HepG2 (cell line): Measurements from ENCODE around the gene AFF4. TPM values are rescaled to one million over a fixed set of nuclear protein-coding genes. Genes with fewer than 3 reads are reported as not detected.
A peak's percentile ranks its signal among the peaks of the same experiment; 100 is the strongest.

ENCODE experiments used
- E2F1 ChIP-seq: sonication (generic); formaldehyde crosslinking; IDR thresholded peaks from 2 replicates; pipeline ENCODE4 v1.5.0; 2020; ENCODE audit warnings: missing genetic modification reagents
- FLYWCH1 ChIP-seq: sonication (generic); formaldehyde crosslinking; IDR thresholded peaks from 2 replicates; pipeline ENCODE4 v1.8.1; 2023; ENCODE audit warnings: mild to moderate bottlenecking, missing genetic modification reagents
- KDM6A ChIP-seq: IDR thresholded peaks from 2 replicates; pipeline ENCODE4 v1.6.1; 2016; ENCODE audit warnings: low read depth
- KLF6 ChIP-seq: IDR thresholded peaks from 2 replicates; pipeline ENCODE4 v1.8.0; 2016; ENCODE audit warnings: missing biosample characterization, missing genetic modification reagents
- MXD1 ChIP-seq: sonication (generic); formaldehyde crosslinking; IDR thresholded peaks from 2 replicates; pipeline ENCODE4 v1.4.0; 2020; ENCODE audit warnings: mild to moderate bottlenecking, missing genetic modification reagents
- PAXIP1 ChIP-seq: sonication (generic); formaldehyde crosslinking; conservative IDR thresholded peaks from 2 replicates; pipeline ENCODE4 v1.4.0; 2020; ENCODE audit warnings: mild to moderate bottlenecking, missing genetic modification reagents, moderate library complexity
- SRF ChIP-seq: IDR thresholded peaks from 2 replicates; pipeline ENCODE4 v1.6.1; 2011; ENCODE audit warnings: mild to moderate bottlenecking, low read depth, low read length, moderate library complexity
- ZKSCAN1 ChIP-seq: fragments of 150-350 bp; IDR thresholded peaks from 2 replicates; pipeline ENCODE4 v1.6.1; 2014; ENCODE audit warnings: low read length
- ZNF597 ChIP-seq: sonication (generic); formaldehyde crosslinking; IDR thresholded peaks from 2 replicates; pipeline ENCODE4 v1.5.0; 2020; ENCODE audit warnings: missing genetic modification reagents
- polyA plus RNA-seq, 8 experiments: library from polyadenylated mRNA; depleted of rRNA in 3 of 8; stranded (reverse) in 7 of 8; unstranded in 1 of 8; fragments of >200 nt; fragmentation: Illumina TruSeq in 4 of 8; extraction: Trizol in 4 of 8; gene quantifications; 2 replicates each; pipeline versions ENCODE4 v1.2.1 to v1.2.3, GENCODE V29; 2011 to 2016; ENCODE audit warnings: low read depth in 4 of 8, missing spikeins in 1 of 8, mixed read lengths in 1 of 8; ENCODE audit not compliant: insufficient read depth in 1 of 8
- total RNA-seq, 5 experiments: library from RNA; depleted of rRNA; stranded (reverse); fragments of >200 nt; fragmentation: Illumina TruSeq; extraction: Trizol; gene quantifications; 2 replicates each; pipeline ENCODE4 v1.2.3, GENCODE V29; 2016; ENCODE audit warnings: low read depth in 1 of 5
- TF ChIP-seq, protein P1 (sequence below): IDR thresholded peaks from 2 replicates; pipeline ENCODE4 v1.6.1; 2016; ENCODE audit warnings: mild to moderate bottlenecking, missing biosample characterization, missing genetic modification reagents
- TF ChIP-seq, protein P2 (sequence below): sonication (generic); formaldehyde crosslinking; IDR thresholded peaks from 2 replicates; pipeline ENCODE4 v1.8.0; 2022; ENCODE audit warnings: low read depth, missing genetic modification reagents
- TF ChIP-seq, protein P3 (sequence below): IDR thresholded peaks from 2 replicates; pipeline ENCODE4 v1.4.0; 2020; ENCODE audit warnings: mild to moderate bottlenecking, missing genetic modification reagents
- TF ChIP-seq, protein P4 (sequence below): IDR thresholded peaks from 2 replicates; pipeline ENCODE4 v1.6.1; 2012; ENCODE audit warnings: inconsistent platforms
- TF ChIP-seq, protein P5 (sequence below), 2 experiments: fragments of 450-650 bp in 1 of 2; sonication (generic) in 1 of 2; formaldehyde crosslinking; IDR thresholded peaks; 2 replicates each; pipeline versions ENCODE4 v1.5.0 to v1.8.0; 2020 to 2022; ENCODE audit warnings: mild to moderate bottlenecking in 1 of 2, missing genetic modification reagents in 1 of 2

Gene AFF4
- total and polyA plus RNA-seq, 2 of the 13 experiments (the other 11 are each of a cell fraction or from before 2014, with no cell fraction given) = 22.1 to 25.5 TPM

DNA sequence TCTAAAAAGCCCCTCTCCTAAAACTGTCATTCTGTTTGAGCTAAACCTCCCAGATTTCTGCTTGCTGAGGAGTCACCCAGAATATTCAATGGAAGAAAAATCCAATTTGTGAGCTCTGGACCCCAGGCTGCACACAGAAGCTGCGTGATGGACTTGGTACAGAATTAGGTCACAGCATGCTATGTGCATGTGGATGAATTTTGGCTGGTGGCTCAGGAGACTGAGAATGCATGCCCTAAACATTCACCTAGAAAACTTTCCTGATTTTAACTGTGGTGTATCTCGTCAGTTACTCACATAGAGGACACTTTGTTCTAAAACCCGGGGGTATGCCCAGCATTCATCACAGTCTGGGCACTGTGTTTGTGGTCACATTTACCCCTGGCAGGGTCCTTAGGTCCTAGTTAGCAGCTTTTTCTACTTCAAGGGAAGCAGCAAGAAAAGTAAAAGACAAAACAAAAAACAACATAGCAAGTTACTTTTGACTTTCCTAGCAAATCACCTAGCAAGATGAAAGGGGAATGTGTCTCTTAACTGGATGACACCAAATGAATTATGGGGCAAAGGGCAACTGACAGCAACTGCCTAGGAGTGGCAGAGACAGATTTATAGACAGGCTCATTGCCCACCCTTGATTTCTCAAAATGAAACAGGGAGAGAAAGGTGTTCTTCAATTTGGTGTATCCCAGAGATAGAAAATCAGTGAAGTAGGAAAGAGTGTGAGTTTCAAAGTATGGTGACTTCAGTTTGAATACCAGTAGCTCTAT is 124.7 kb downstream of the AFF4 start (continued):
- TF ChIP-seq, protein P1, sequence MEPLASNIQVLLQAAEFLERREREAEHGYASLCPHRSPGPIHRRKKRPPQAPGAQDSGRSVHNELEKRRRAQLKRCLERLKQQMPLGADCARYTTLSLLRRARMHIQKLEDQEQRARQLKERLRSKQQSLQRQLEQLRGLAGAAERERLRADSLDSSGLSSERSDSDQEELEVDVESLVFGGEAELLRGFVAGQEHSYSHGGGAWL (CRISPR knock-in tag) = no peak
- TF ChIP-seq, protein P2, sequence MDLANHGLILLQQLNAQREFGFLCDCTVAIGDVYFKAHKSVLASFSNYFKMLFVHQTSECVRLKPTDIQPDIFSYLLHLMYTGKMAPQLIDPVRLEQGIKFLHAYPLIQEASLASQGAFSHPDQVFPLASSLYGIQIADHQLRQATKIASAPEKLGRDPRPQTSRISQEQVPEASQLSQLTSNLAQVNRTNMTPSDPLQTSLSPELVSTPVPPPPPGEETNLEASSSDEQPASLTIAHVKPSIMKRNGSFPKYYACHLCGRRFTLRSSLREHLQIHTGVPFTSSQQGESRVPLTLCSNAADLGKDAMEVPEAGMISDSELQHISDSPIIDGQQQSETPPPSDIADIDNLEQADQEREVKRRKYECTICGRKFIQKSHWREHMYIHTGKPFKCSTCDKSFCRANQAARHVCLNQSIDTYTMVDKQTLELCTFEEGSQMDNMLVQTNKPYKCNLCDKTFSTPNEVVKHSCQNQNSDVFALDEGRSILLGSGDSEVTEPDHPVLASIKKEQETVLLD (CRISPR knock-in tag) = no peak
- TF ChIP-seq ZKSCAN1 = no peak
- peak; percentile 20; the same call in 1 of the 2 replicates for TF ChIP-seq PAXIP1 (CRISPR knock-in tag)
- no peak for TF ChIP-seq FLYWCH1 (CRISPR knock-in tag)
- TF ChIP-seq, protein P3, sequence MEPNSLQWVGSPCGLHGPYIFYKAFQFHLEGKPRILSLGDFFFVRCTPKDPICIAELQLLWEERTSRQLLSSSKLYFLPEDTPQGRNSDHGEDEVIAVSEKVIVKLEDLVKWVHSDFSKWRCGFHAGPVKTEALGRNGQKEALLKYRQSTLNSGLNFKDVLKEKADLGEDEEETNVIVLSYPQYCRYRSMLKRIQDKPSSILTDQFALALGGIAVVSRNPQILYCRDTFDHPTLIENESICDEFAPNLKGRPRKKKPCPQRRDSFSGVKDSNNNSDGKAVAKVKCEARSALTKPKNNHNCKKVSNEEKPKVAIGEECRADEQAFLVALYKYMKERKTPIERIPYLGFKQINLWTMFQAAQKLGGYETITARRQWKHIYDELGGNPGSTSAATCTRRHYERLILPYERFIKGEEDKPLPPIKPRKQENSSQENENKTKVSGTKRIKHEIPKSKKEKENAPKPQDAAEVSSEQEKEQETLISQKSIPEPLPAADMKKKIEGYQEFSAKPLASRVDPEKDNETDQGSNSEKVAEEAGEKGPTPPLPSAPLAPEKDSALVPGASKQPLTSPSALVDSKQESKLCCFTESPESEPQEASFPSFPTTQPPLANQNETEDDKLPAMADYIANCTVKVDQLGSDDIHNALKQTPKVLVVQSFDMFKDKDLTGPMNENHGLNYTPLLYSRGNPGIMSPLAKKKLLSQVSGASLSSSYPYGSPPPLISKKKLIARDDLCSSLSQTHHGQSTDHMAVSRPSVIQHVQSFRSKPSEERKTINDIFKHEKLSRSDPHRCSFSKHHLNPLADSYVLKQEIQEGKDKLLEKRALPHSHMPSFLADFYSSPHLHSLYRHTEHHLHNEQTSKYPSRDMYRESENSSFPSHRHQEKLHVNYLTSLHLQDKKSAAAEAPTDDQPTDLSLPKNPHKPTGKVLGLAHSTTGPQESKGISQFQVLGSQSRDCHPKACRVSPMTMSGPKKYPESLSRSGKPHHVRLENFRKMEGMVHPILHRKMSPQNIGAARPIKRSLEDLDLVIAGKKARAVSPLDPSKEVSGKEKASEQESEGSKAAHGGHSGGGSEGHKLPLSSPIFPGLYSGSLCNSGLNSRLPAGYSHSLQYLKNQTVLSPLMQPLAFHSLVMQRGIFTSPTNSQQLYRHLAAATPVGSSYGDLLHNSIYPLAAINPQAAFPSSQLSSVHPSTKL (CRISPR knock-in tag) = peak; percentile 62
- TF ChIP-seq KLF6 (CRISPR knock-in tag) = no peak; the same call in 1 of the 2 replicates
- TF ChIP-seq, protein P4, sequence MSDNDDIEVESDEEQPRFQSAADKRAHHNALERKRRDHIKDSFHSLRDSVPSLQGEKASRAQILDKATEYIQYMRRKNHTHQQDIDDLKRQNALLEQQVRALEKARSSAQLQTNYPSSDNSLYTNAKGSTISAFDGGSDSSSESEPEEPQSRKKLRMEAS = no peak; the same call in 1 of the 2 replicates
- TF ChIP-seq E2F1 (CRISPR knock-in tag) = no peak
- TF ChIP-seq, protein P5, sequence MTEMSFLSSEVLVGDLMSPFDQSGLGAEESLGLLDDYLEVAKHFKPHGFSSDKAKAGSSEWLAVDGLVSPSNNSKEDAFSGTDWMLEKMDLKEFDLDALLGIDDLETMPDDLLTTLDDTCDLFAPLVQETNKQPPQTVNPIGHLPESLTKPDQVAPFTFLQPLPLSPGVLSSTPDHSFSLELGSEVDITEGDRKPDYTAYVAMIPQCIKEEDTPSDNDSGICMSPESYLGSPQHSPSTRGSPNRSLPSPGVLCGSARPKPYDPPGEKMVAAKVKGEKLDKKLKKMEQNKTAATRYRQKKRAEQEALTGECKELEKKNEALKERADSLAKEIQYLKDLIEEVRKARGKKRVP (CRISPR knock-in tag; IDR thresholded peaks at IDR 0.05) = 0 out of 4 replicates have a peak, but pooled peaks of 1 of the 2 experiments have one; percentile 23
- TF ChIP-seq MXD1 (CRISPR knock-in tag) = no peak
- TF ChIP-seq KDM6A (CRISPR knock-in tag) = peak; percentile 67
- no peak for TF ChIP-seq ZNF597 (CRISPR knock-in tag)
- TF ChIP-seq SRF = no peak
